MCF 10A (cell line): ENCODE data around the gene GFI1B. TPM values are rescaled to one million over a fixed set of nuclear protein-coding genes. Genes with fewer than 3 reads are reported as not detected.
"Not testable (repeated sequence)": the region's sequence is repeated elsewhere in the genome, so short reads cannot be mapped to it uniquely, and the experiment has no call there.

Experiments used
- BruUV-seq: library from RNA; stranded (reverse); fragments of 400-500 nt; replicated peaks from 2 replicates; lab custom pipeline; 2021; lab: Mats Ljungman, UMichigan
- CTCF ChIA-PET: fragments of 300-600 bp; sonication (Branson Sonifier 250); formaldehyde crosslinking; extraction: SDS; loops from one replicate; lab custom pipeline; 2021; ENCODE audit warnings: antibody characterized with exemption, inconsistent platforms; lab: Yijun Ruan, JAX
- POLR2A ChIA-PET: fragments of 300-600, 350-650 bp; sonication (Branson Sonifier 250); formaldehyde crosslinking; extraction: SDS; loops from one replicate; lab custom pipeline; 2020; ENCODE audit warnings: antibody characterized with exemption, inconsistent platforms; lab: Yijun Ruan, JAX
- DNase-seq: peaks from one replicate; pipeline ENCODE4 v3.0.0-alpha.2; 2018; ENCODE audit not compliant: unreplicated experiment
- H3K27ac Mint-ChIP-seq: one replicate; pipeline ENCODE4 v1.8.0; 2022; ENCODE audit warnings: mild to moderate bottlenecking, low read depth, mixed read lengths; ENCODE audit not compliant: unreplicated experiment
- H3K27me3 Mint-ChIP-seq: one replicate; pipeline ENCODE4 v1.8.0; 2022; ENCODE audit warnings: mixed read lengths; ENCODE audit not compliant: insufficient read depth, unreplicated experiment
- H3K36me3 Mint-ChIP-seq: one replicate; pipeline ENCODE4 v1.8.0; 2022; ENCODE audit warnings: mild to moderate bottlenecking, moderate library complexity, mixed read lengths; ENCODE audit not compliant: insufficient read depth, unreplicated experiment
- H3K4me1 Mint-ChIP-seq: one replicate; pipeline ENCODE4 v1.8.0; 2022; ENCODE audit warnings: mixed read lengths; ENCODE audit not compliant: insufficient read depth, unreplicated experiment
- H3K4me3 Mint-ChIP-seq: one replicate; pipeline ENCODE4 v1.8.0; 2022; ENCODE audit warnings: mild to moderate bottlenecking, moderate library complexity, mixed read lengths; ENCODE audit not compliant: unreplicated experiment
- H3K9me3 Mint-ChIP-seq: one replicate; pipeline ENCODE4 v1.8.0; 2022; ENCODE audit warnings: mixed read lengths; ENCODE audit not compliant: unreplicated experiment
- CTCF ChIP-seq: fragments of 200-600 bp; IDR thresholded peaks from one replicate; pipeline ENCODE4 v1.8.0; 2022; ENCODE audit warnings: antibody characterized with exemption, mild to moderate bottlenecking; ENCODE audit not compliant: unreplicated experiment
- intact Hi-C: fragments of 100-400 bp; cut with micrococcal nuclease; formaldehyde crosslinking; loops from 2 replicates; pipeline ENCODE4 v1.14.1; 2022
- microRNA-seq: library from miRNA; unstranded; fragments of <30 nt; microRNA quantifications from one replicate; pipeline ENCODE4 v1.2.0, GENCODE V29; 2022
- total RNA-seq: library from RNA; stranded (reverse); gene quantifications from 2 replicates; pipeline ENCODE4 v1.2.3, GENCODE V29; 2022

Gene GFI1B
- total RNA-seq, 1 experiment from 2014 or later: not detected

DNA sequence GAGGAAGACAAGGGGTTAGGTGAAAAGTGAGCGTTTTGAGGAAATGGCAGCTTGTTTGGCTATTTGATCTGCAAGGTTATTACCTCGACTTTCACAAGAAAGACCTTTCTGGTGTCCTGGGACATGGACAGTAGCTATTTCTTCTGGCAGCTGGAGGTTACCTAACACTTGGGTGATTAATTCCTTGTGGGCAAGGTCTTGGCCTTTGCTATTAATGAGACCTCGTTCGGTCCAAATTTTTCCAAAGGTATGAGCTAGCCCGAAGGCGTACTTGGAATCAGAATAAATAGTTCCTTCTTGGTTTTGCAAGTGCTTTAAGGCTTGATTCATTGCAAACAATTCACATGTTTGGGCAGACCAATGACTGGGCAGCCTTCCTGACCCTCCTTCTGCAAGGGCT lies 57.2 kb downstream of the GFI1B start:
- intact Hi-C loops: no loop called here
- H3K4me3 Mint-ChIP-seq: no peak overlapping the region
- ChIA-PET CTCF (interaction anchor here (0.7 to 1.0 kb wide), 5 partner anchors 13 to 114 kb away, joined by 3 to 5 read pairs (median 3); no protein-coding TSS in a partner anchor), POLR2A (interaction anchor here (0.9 to 1.6 kb wide), 2 partner anchors 109 to 114 kb away, joined by 3 to 4 read pairs; no protein-coding TSS in a partner anchor)
- peaks cover 7% of the 10 kb centered on the region for H3K36me3 Mint-ChIP-seq
- H3K27ac Mint-ChIP-seq: no peak overlapping the region
- no TSS peak for BruUV-seq
- H3K4me1 Mint-ChIP-seq: peaks cover 29% of the 10 kb centered on the region
- no peak for TF ChIP-seq CTCF
- H3K27me3 Mint-ChIP-seq: no peaks in the 10 kb centered on the region
- no peaks in the 10 kb centered on the region for H3K9me3 Mint-ChIP-seq
- peak; percentile 33 for DNase-seq

- peak overlapping the region; percentile 25 for H3K27ac Mint-ChIP-seq
- peaks cover 15% of the 10 kb centered on the region for H3K36me3 Mint-ChIP-seq
- no peaks in the 10 kb centered on the region for H3K27me3 Mint-ChIP-seq
- CTCF ChIA-PET: interaction anchor here (0.6 to 1.5 kb wide), 9 partner anchors 11 to 135 kb away, joined by 3 to 6 read pairs (median 3); no protein-coding TSS in a partner anchor
- intact Hi-C loops: no loop called here
- no peak for TF ChIP-seq CTCF
- BruUV-seq: no TSS peak
- no peaks in the 10 kb centered on the region for H3K9me3 Mint-ChIP-seq
- H3K4me3 Mint-ChIP-seq: no peak overlapping the region
- DNase-seq: no peak
- POLR2A ChIA-PET: interaction anchor here (0.7 to 1.6 kb wide), 2 partner anchors 7 to 31 kb away, joined by 3 to 6 read pairs; partner anchors contain the start of gene GTF3C5
- peaks cover 14% of the 10 kb centered on the region for H3K4me1 Mint-ChIP-seq
Observed at GRCh38 chr9:133037775-133038515, 59.5 kb downstream of the GFI1B start.

DNA sequence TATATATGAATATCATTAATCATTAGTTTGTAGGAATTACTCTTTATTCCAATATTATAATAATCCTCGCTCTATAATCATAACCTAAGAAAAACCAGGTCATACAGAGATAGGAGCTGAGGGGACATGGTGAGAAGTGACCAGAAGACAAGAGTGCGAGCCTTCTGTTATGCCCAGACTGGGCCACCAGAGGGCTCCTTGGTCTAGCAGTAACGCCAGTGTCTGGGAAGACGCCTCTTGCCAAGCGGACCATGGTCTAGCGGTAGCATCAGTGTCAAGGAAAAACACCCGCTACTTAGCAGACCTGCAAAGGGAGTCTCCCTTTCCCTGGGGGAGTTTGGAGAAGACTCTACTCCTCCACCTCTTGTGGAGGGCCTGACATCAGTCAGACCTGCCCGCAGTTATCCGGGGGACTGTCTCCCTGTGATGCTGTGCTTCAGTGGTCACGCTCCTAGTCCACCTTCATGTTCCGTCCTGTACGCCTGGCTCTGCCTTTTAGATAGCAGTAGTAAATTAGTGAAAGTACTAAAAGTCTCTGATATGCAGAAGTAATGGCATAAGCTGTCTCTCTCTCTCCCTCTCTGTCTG lies 62.5 kb downstream of the GFI1B start:
- H3K27me3 Mint-ChIP-seq, intact Hi-C loops, H3K27ac Mint-ChIP-seq, H3K9me3 Mint-ChIP-seq, H3K4me3 Mint-ChIP-seq, H3K4me1 Mint-ChIP-seq, BruUV-seq: not testable (repeated sequence)
- peak; percentile 39 for DNase-seq
- ChIA-PET POLR2A (interaction anchor here (1.8 kb wide), 1 partner anchor 10 kb away, joined by 12 read pairs; the partner anchor contains the start of gene GTF3C5), CTCF (interaction anchor here (0.6 to 1.5 kb wide), 10 partner anchors 8 to 290 kb away, joined by 3 to 11 read pairs (median 4); no protein-coding TSS in a partner anchor)
- TF ChIP-seq CTCF: peak; percentile 67
- peaks cover 35% of the 10 kb centered on the region for H3K36me3 Mint-ChIP-seq

Small RNAs within 50 kb of the gene (microRNA-seq; reads per million reads assigned to microRNA genes)
- gene MIR548AW: not detected

Other genes starting within 250 kb of the GFI1B start
- gene AK8, start 100.4 kb upstream of the GFI1B start, total RNA-seq: 0.42 and 1.1 TPM in 2 replicates
- 4.4 and 8.0 TPM in 2 replicates for gene SPACA9, start 99.8 kb upstream of the GFI1B start, total RNA-seq
- 36.6 and 48.5 TPM in 2 replicates for gene TSC1, start 34.1 kb upstream of the GFI1B start, total RNA-seq
- 53.9 and 55.4 TPM in 2 replicates for gene GTF3C5, start 52.3 kb downstream of the GFI1B start, total RNA-seq
- 1.4 and 1.9 TPM in 2 replicates for gene CEL, start 83.3 kb downstream of the GFI1B start, total RNA-seq
- gene RALGDS, start 142.5 kb downstream of the GFI1B start, total RNA-seq: 14.2 and 15.4 TPM in 2 replicates
- gene GBGT1, start 185.2 kb downstream of the GFI1B start, total RNA-seq: not detected in 2 replicates
- gene OBP2B, start 230.6 kb downstream of the GFI1B start, total RNA-seq: not detected in 2 replicates